ENCODE data around the gene ISM2.

Gene ISM2

GRCh38 chr14:77478796-77479195 lies 19.8 kb downstream of the ISM2 start:
- no peak overlapping the region for H2AFZ ChIP-seq (ENCODE audit: low read length)
- no peaks in the 10 kb centered on the region for H4K20me1 ChIP-seq (ENCODE audit: insufficient read depth, low read length)
- H3K9me2 ChIP-seq (ENCODE audit: low read depth, low read length) = no peaks in the 10 kb centered on the region
- H3K9me3 ChIP-seq (ENCODE audit: low read length) = no peaks in the 10 kb centered on the region
- no peak overlapping the region for H3K4me3 ChIP-seq (ENCODE audit: low read depth, low read length, poor library complexity, severe bottlenecking)
- H3K9ac ChIP-seq (ENCODE audit: low read length) = no peak overlapping the region
- H3K4me1 ChIP-seq (ENCODE audit: insufficient read depth, low read length, severe bottlenecking) = no peaks in the 10 kb centered on the region
- no peaks in the 10 kb centered on the region for H3K27me3 ChIP-seq (ENCODE audit: insufficient read depth, low read length)
- H3K36me3 ChIP-seq (ENCODE audit: insufficient read depth, low read length) = no peaks in the 10 kb centered on the region
- H3K79me2 ChIP-seq (ENCODE audit: insufficient read depth, low read length) = no peaks in the 10 kb centered on the region
- H3F3A ChIP-seq (ENCODE audit: insufficient read depth, low read length) = no peaks in the 10 kb centered on the region
- TF ChIP-seq CTCF (IDR thresholded peaks at IDR 0.05; ENCODE audit: low read length) (no peak), EZH2 (IDR thresholded peaks at IDR 0.05; ENCODE audit: borderline replicate concordance, low read length) (no peak)
- H3K4me2 ChIP-seq (ENCODE audit: low read length) = no peak overlapping the region
- H3K27ac ChIP-seq (ENCODE audit: low read depth, low read length, poor library complexity, severe bottlenecking) = no peak overlapping the region

- H3K9me2 ChIP-seq (ENCODE audit: low read depth, low read length) = no peaks in the 10 kb centered on the region
Observed at GRCh38 chr14:77478029-77478428, 20.6 kb downstream of the ISM2 start.

GRCh38 chr14:77475432-77476115 lies 23.0 kb downstream of the ISM2 start:
- no peak overlapping the region for H3K9ac ChIP-seq (ENCODE audit: low read length)
- no peaks in the 10 kb centered on the region for H3K27me3 ChIP-seq (ENCODE audit: insufficient read depth, low read length)
- no peaks in the 10 kb centered on the region for H3K9me3 ChIP-seq (ENCODE audit: low read length)
- H3K79me2 ChIP-seq (ENCODE audit: insufficient read depth, low read length) = no peaks in the 10 kb centered on the region
- no peaks in the 10 kb centered on the region for H3F3A ChIP-seq (ENCODE audit: insufficient read depth, low read length)
- H3K4me2 ChIP-seq (ENCODE audit: low read length) = no peak overlapping the region
- H3K4me3 ChIP-seq (ENCODE audit: low read depth, low read length, poor library complexity, severe bottlenecking) = no peak overlapping the region
- no peak overlapping the region for H3K27ac ChIP-seq (ENCODE audit: low read depth, low read length, poor library complexity, severe bottlenecking)
- H4K20me1 ChIP-seq (ENCODE audit: insufficient read depth, low read length) = no peaks in the 10 kb centered on the region
- H3K4me1 ChIP-seq (ENCODE audit: insufficient read depth, low read length, severe bottlenecking) = no peaks in the 10 kb centered on the region
- no peak for TF ChIP-seq EZH2 (IDR thresholded peaks at IDR 0.05; ENCODE audit: borderline replicate concordance, low read length)
- TF ChIP-seq CTCF (IDR thresholded peaks at IDR 0.05; ENCODE audit: low read length) = no peak
- no peaks in the 10 kb centered on the region for H3K36me3 ChIP-seq (ENCODE audit: insufficient read depth, low read length)
- H3K9me2 ChIP-seq (ENCODE audit: low read depth, low read length) = no peaks in the 10 kb centered on the region
- H2AFZ ChIP-seq (ENCODE audit: low read length) = no peak overlapping the region

More at GRCh38 chr14:77478029-77478428, 20.6 kb downstream of the ISM2 start:
- Histone ChIP-seq H3K4me2 (ENCODE audit: low read length) (no peak overlapping the region), H3K36me3 (ENCODE audit: insufficient read depth, low read length) (no peaks in the 10 kb centered on the region), H4K20me1 (ENCODE audit: insufficient read depth, low read length) (no peaks in the 10 kb centered on the region), H3K4me3 (ENCODE audit: low read depth, low read length, poor library complexity, severe bottlenecking) (no peak overlapping the region), H3K27me3 (ENCODE audit: insufficient read depth, low read length) (no peaks in the 10 kb centered on the region), H2AFZ (ENCODE audit: low read length) (no peak overlapping the region), H3K9me3 (ENCODE audit: low read length) (no peaks in the 10 kb centered on the region), H3F3A (ENCODE audit: insufficient read depth, low read length) (no peaks in the 10 kb centered on the region), H3K4me1 (ENCODE audit: insufficient read depth, low read length, severe bottlenecking) (no peaks in the 10 kb centered on the region), H3K27ac (ENCODE audit: low read depth, low read length, poor library complexity, severe bottlenecking) (no peak overlapping the region), H3K9ac (ENCODE audit: low read length) (no peak overlapping the region), H3K79me2 (ENCODE audit: insufficient read depth, low read length) (no peaks in the 10 kb centered on the region)
- TF ChIP-seq CTCF (IDR thresholded peaks at IDR 0.05; ENCODE audit: low read length) = no peak

All from OCI-LY1 (cell line).